Prostate gland (tissue), 2 donors: ENCODE data around the gene BFSP1. TPM values are rescaled to one million over a fixed set of nuclear protein-coding genes. Genes with fewer than 3 reads are reported as not detected.

Source experiments
- DNase-seq: peaks from one replicate; pipeline ENCODE4 v3.0.0-alpha.2; 2019; ENCODE audit warnings: low spot score
- H3K27ac ChIP-seq, 2 donors: fragments of 200-600 bp; sonication (generic); 2 replicates each; pipeline ENCODE4 v1.5.1; 2017 to 2019
- H3K27me3 ChIP-seq: fragments of 200-600 bp; sonication (generic); replicated peaks from 2 replicates; pipeline ENCODE4 v1.5.1; 2019; ENCODE audit not compliant: insufficient read depth
- H3K36me3 ChIP-seq, 2 donors: fragments of 200-600 bp; sonication (generic); 1 replicate in 1 of 2; 2 replicates in 1 of 2; pipeline versions ENCODE4 v1.5.1 to v1.8.1; 2017 to 2019
- H3K4me1 ChIP-seq: fragments of 200-600 bp; sonication (generic); replicated peaks from 2 replicates; pipeline ENCODE4 v1.5.1; 2019
- H3K4me3 ChIP-seq, 2 donors: fragments of 200-600 bp; sonication (generic); 2 replicates each; pipeline ENCODE4 v1.5.1; 2017 to 2019
- H3K9me3 ChIP-seq: fragments of 200-600 bp; sonication (generic); 2 replicates; pipeline ENCODE4 v1.5.1; 2017
- POLR2A ChIP-seq: fragments of 450-650 bp; IDR thresholded peaks from one replicate; pipeline ENCODE4 v1.6.1; 2016; ENCODE audit warnings: antibody characterized with exemption, mild to moderate bottlenecking
- POLR2AphosphoS5 ChIP-seq: sonication (generic); formaldehyde crosslinking; IDR thresholded peaks from one replicate; pipeline ENCODE4 v1.6.1; 2017; ENCODE audit warnings: antibody characterized with exemption
- WGBS: methylation state at CpG from one replicate; pipeline ENCODE4 v1.1.5; 2018; 5-methylcytosine and 5-hydroxymethylcytosine counted together
- intact Hi-C: fragments of 100-400 bp; cut with DNase I; formaldehyde crosslinking; loops from one replicate; pipeline ENCODE4 v1.14.2; 2022
- total RNA-seq, 2 donors: library from RNA; depleted of rRNA; stranded (reverse); fragments of >200 nt; gene quantifications; one replicate each; pipeline ENCODE4 v1.1.0, GENCODE V29; 2016
- TF ChIP-seq, protein P1 (sequence below), 4 experiments: fragments of 200-600 bp in 2 of 4; fragments of 450-650 bp in 2 of 4; sonication (generic) in 2 of 4; IDR thresholded peaks; 1 replicate in 3 of 4; 2 replicates in 1 of 4; pipeline ENCODE4 v1.5.1; 2016 to 2019; ENCODE audit warnings: antibody characterized with exemption in 4 of 4, mild to moderate bottlenecking in 2 of 4, moderate library complexity in 2 of 4

Gene BFSP1
- total RNA-seq, 2 donors from 2014 or later: 0.27 to 6.9 TPM

DNA sequence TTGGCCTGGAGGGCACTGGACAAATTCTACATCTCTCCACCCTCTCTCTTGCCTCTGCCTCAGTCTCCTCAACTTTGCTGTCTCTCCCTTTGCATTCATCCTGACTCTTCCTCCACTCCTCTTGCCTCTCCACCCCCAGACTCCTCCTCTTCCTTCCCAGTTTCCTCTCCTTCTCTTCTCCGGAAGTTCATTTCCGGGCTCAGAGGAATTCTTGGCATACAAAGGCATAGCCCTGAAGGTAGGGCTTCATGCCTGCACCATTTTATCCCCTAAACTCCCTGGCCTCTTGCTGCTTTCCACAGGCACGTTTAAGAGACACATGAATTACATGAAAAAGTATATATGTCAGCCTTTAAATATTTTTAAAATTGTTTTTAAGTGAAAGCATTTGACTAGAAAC is 10.6 kb downstream of the BFSP1 start:
- Histone ChIP-seq H3K4me3 (no peak overlapping the region), H3K36me3 (no peaks in the 10 kb centered on the region), H3K4me1 (no peaks in the 10 kb centered on the region), H3K9me3 (no peaks in the 10 kb centered on the region), H3K27me3 (no peaks in the 10 kb centered on the region), H3K27ac (no peak overlapping the region)
- intact Hi-C loops: no loop called here
- TF ChIP-seq POLR2AphosphoS5 (no peak), POLR2A (no peak)
- TF ChIP-seq, protein P1, sequence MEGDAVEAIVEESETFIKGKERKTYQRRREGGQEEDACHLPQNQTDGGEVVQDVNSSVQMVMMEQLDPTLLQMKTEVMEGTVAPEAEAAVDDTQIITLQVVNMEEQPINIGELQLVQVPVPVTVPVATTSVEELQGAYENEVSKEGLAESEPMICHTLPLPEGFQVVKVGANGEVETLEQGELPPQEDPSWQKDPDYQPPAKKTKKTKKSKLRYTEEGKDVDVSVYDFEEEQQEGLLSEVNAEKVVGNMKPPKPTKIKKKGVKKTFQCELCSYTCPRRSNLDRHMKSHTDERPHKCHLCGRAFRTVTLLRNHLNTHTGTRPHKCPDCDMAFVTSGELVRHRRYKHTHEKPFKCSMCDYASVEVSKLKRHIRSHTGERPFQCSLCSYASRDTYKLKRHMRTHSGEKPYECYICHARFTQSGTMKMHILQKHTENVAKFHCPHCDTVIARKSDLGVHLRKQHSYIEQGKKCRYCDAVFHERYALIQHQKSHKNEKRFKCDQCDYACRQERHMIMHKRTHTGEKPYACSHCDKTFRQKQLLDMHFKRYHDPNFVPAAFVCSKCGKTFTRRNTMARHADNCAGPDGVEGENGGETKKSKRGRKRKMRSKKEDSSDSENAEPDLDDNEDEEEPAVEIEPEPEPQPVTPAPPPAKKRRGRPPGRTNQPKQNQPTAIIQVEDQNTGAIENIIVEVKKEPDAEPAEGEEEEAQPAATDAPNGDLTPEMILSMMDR (IDR thresholded peaks at IDR 0.05): no peak
- 57% methylated on average over 3 of the region's 3 CpGs for WGBS
- DNase-seq: no peak

GRCh38 chr20:17519606-17520285 is 11.4 kb downstream of the BFSP1 start:
- Histone ChIP-seq H3K27me3 (no peaks in the 10 kb centered on the region), H3K4me3 (no peak overlapping the region), H3K4me1 (no peaks in the 10 kb centered on the region), H3K36me3 (no peaks in the 10 kb centered on the region), H3K27ac (no peak overlapping the region), H3K9me3 (no peaks in the 10 kb centered on the region)
- DNase-seq: no peak
- WGBS: 77% methylated on average over 7 of the region's 7 CpGs
- intact Hi-C loops: no loop called here
- TF ChIP-seq POLR2A (no peak), POLR2AphosphoS5 (no peak)
- TF ChIP-seq, protein P1 (IDR thresholded peaks at IDR 0.05): no peak

DNA sequence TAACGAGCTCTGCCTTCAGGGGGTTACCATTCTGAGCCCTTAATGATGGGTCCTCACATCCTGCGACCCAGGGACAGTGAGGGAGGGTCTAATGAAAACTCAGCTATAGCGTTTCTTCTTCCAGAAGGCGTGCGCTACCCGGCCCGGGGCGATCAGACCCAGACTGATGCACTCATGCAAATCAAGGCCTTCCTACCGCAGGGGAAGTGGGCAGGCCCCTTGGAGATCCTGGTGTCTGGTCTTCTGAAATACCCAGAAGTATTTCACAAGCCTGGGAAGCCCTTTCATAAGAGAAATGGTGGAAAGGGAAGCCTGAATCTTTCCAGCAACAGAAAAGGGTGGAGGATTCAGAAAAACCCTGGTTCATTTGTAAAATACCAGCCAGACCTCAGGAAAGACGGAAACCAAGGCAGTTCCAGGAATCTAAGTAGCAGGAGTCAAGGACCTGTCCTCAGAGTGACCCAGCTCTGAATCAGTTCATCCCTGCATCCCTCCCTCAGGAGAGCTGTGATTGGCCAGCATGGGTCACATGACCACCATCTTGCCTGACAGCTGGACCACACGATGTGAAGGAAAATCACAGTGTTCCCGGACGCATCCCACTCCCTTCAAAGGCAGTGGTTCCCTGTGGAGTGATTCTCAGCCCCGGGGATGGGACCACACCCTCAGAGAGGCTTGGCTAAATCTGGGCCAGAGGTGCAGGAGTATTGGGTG is 12.7 kb downstream of the BFSP1 start:
- DNase-seq: no peak
- H3K4me3 ChIP-seq: no peak overlapping the region
- 80% methylated on average over 14 of the region's 14 CpGs for WGBS
- no peaks in the 10 kb centered on the region for H3K9me3 ChIP-seq
- intact Hi-C loops: no loop called here
- H3K4me1 ChIP-seq: no peaks in the 10 kb centered on the region
- no peaks in the 10 kb centered on the region for H3K27me3 ChIP-seq
- no peak for TF ChIP-seq POLR2A
- TF ChIP-seq POLR2AphosphoS5: no peak
- TF ChIP-seq, protein P1 (IDR thresholded peaks at IDR 0.05): no peak
- no peak overlapping the region for H3K27ac ChIP-seq
- no peaks in the 10 kb centered on the region for H3K36me3 ChIP-seq

DNA sequence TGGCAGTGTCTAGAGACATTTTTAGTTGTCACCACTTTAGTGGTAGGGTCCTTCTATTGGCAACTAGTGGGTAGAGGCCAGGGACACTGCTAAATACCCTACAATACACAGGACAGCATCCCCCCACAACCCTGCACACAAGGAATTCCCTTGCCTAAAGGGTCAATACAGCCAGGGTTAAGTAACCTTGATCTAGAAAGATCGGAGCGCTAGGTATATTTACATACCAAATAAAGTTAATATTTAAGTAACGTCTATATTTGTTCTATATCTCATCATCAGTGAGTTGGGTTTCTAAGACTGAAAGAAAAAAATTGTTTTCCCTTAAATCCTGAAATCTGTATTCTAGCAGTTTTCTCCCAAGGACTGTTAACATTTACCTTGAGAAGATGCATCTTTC is 16.1 kb downstream of the BFSP1 start:
- Histone ChIP-seq H3K27ac (no peak overlapping the region), H3K9me3 (no peaks in the 10 kb centered on the region), H3K4me3 (no peak overlapping the region), H3K27me3 (no peaks in the 10 kb centered on the region), H3K36me3 (no peaks in the 10 kb centered on the region), H3K4me1 (no peaks in the 10 kb centered on the region)
- intact Hi-C loops: no loop called here
- WGBS: 64% methylated on average over 3 of the region's 3 CpGs
- DNase-seq: no peak
- TF ChIP-seq, protein P1 (IDR thresholded peaks at IDR 0.05): no peak
- no peak for TF ChIP-seq POLR2A
- TF ChIP-seq POLR2AphosphoS5: no peak

GRCh38 chr20:17513939-17514338 is 17.2 kb downstream of the BFSP1 start:
- no peak overlapping the region for H3K4me3 ChIP-seq
- TF ChIP-seq POLR2A: no peak
- TF ChIP-seq POLR2AphosphoS5: no peak
- TF ChIP-seq, protein P1 (IDR thresholded peaks at IDR 0.05): no peak
- DNase-seq: no peak

More at GRCh38 chr20:17513939-17514338, 17.2 kb downstream of the BFSP1 start:
- intact Hi-C loops: no loop called here
- Histone ChIP-seq H3K9me3 (no peaks in the 10 kb centered on the region), H3K36me3 (no peaks in the 10 kb centered on the region), H3K4me1 (no peaks in the 10 kb centered on the region), H3K27me3 (no peaks in the 10 kb centered on the region), H3K27ac (no peak overlapping the region)
- WGBS: 100% methylated on average over 2 of the region's 2 CpGs
